DOHH2 (cell line): ENCODE results near the gene SPTLC1.

Experiments
- H3F3A ChIP-seq: fragments of 200-600 bp; sonication (generic), shearing (Covaris generic); 2 replicates; pipeline ENCODE4 v1.6.0; 2016; ENCODE audit warnings: antibody characterized with exemption, mild to moderate bottlenecking; ENCODE audit not compliant: control insufficient read depth, insufficient read depth
- H3K27ac ChIP-seq: fragments of 200-600 bp; sonication (generic); 2 replicates; pipeline ENCODE4 v1.5.1; 2014; ENCODE audit warnings: low read depth, mild to moderate bottlenecking, low read length, moderate library complexity
- H3K27me3 ChIP-seq: fragments of 200-600 bp; sonication (generic); 2 replicates; pipeline ENCODE4 v1.6.1; 2014; ENCODE audit warnings: mild to moderate bottlenecking, low read length, mixed read lengths; ENCODE audit not compliant: control insufficient read depth
- H3K36me3 ChIP-seq: fragments of 200-600 bp; sonication (generic); 2 replicates; pipeline ENCODE4 v1.6.1; 2014; ENCODE audit warnings: mild to moderate bottlenecking, low read length, moderate library complexity, mixed read lengths; ENCODE audit not compliant: control insufficient read depth
- H3K4me1 ChIP-seq: fragments of 200-600 bp; sonication (generic); 2 replicates; pipeline ENCODE4 v1.6.1; 2014; ENCODE audit warnings: mild to moderate bottlenecking, low read length, mixed read lengths; ENCODE audit not compliant: control insufficient read depth
- H3K4me2 ChIP-seq: fragments of 200-600 bp; sonication (generic); 2 replicates; pipeline ENCODE4 v1.6.0; 2014; ENCODE audit warnings: mild to moderate bottlenecking, low read length, moderate library complexity
- H3K4me3 ChIP-seq: fragments of 200-600 bp; sonication (generic); 2 replicates; pipeline ENCODE4 v1.5.1; 2014; ENCODE audit warnings: mild to moderate bottlenecking, low read length, mixed read lengths
- H3K79me2 ChIP-seq: fragments of 200-600 bp; sonication (generic); 2 replicates; pipeline ENCODE4 v1.6.1; 2014; ENCODE audit warnings: mild to moderate bottlenecking, low read length, mixed read lengths; ENCODE audit not compliant: control insufficient read depth
- H3K9me2 ChIP-seq: fragments of 200-600 bp; sonication (generic); replicated peaks from 2 replicates; pipeline ENCODE4 v1.6.1; 2014; ENCODE audit warnings: mild to moderate bottlenecking, low read length, mixed read lengths; ENCODE audit not compliant: control insufficient read depth
- H3K9me3 ChIP-seq: fragments of 200-600 bp; sonication (generic); 2 replicates; pipeline ENCODE4 v1.6.1; 2014; ENCODE audit warnings: antibody characterized with exemption, low read length, mixed read lengths; ENCODE audit not compliant: control insufficient read depth, insufficient read depth
- H4K20me1 ChIP-seq: fragments of 200-600 bp; sonication (generic); 2 replicates; pipeline ENCODE4 v1.6.0; 2014; ENCODE audit warnings: low read depth, mild to moderate bottlenecking, antibody characterized with exemption, low read length, moderate library complexity; ENCODE audit not compliant: control insufficient read depth, insufficient read depth
- CTCF ChIP-seq: fragments of 200-600 bp; sonication (generic); IDR thresholded peaks from one replicate; pipeline ENCODE4 v1.5.1; 2014; ENCODE audit warnings: antibody characterized with exemption, mild to moderate bottlenecking, low read depth, low read length; ENCODE audit not compliant: poor library complexity, severe bottlenecking
- EZH2phosphoT487 ChIP-seq: fragments of 200-600 bp; sonication (generic); IDR thresholded peaks from 2 replicates; pipeline ENCODE4 v1.6.1; 2017; ENCODE audit warnings: borderline replicate concordance, mild to moderate bottlenecking, antibody characterized with exemption, low read length, moderate library complexity, mixed read lengths

Gene SPTLC1

GRCh38 chr9:91994422-91994821 lies 120.8 kb downstream of the SPTLC1 start:
- Histone ChIP-seq H3K4me2 (no peak overlapping the region), H3K79me2 (no peaks in the 10 kb centered on the region)

GRCh38 chr9:91992461-91993041 lies 122.7 kb downstream of the SPTLC1 start:
- H3K9me3 ChIP-seq = no peaks in the 10 kb centered on the region
- no peaks in the 10 kb centered on the region for H3K79me2 ChIP-seq
- H3K27me3 ChIP-seq = peaks cover 9% of the 10 kb centered on the region; the same call in 1 of the 2 replicates
- H3K4me1 ChIP-seq = no peaks in the 10 kb centered on the region
- no peak for TF ChIP-seq EZH2phosphoT487
- no peak for TF ChIP-seq CTCF
- H3K27ac ChIP-seq = no peak overlapping the region
- H3K36me3 ChIP-seq = no peaks in the 10 kb centered on the region
- H3F3A ChIP-seq = no peaks in the 10 kb centered on the region
- no peak overlapping the region for H3K4me2 ChIP-seq
- no peak overlapping the region for H3K4me3 ChIP-seq
- H4K20me1 ChIP-seq = no peaks in the 10 kb centered on the region
- no peaks in the 10 kb centered on the region for H3K9me2 ChIP-seq

More at GRCh38 chr9:91994422-91994821, 120.8 kb downstream of the SPTLC1 start:
- Histone ChIP-seq H4K20me1 (no peaks in the 10 kb centered on the region), H3F3A (no peaks in the 10 kb centered on the region), H3K9me3 (no peaks in the 10 kb centered on the region), H3K27me3 (peaks cover 9% of the 10 kb centered on the region; the same call in 1 of the 2 replicates), H3K36me3 (no peaks in the 10 kb centered on the region), H3K4me1 (no peaks in the 10 kb centered on the region), H3K27ac (no peak overlapping the region), H3K9me2 (no peaks in the 10 kb centered on the region), H3K4me3 (no peak overlapping the region)
- TF ChIP-seq CTCF = no peak
- TF ChIP-seq EZH2phosphoT487 = no peak

GRCh38 chr9:91991721-91992341 lies 123.4 kb downstream of the SPTLC1 start:
- H3K27me3 ChIP-seq = peaks cover 9% of the 10 kb centered on the region; the same call in 1 of the 2 replicates
- H3K9me2 ChIP-seq = no peaks in the 10 kb centered on the region
- H3F3A ChIP-seq = no peaks in the 10 kb centered on the region
- no peaks in the 10 kb centered on the region for H3K36me3 ChIP-seq
- no peaks in the 10 kb centered on the region for H3K9me3 ChIP-seq
- no peak overlapping the region for H3K27ac ChIP-seq
- H3K4me2 ChIP-seq = no peak overlapping the region
- no peaks in the 10 kb centered on the region for H3K4me1 ChIP-seq
- no peaks in the 10 kb centered on the region for H4K20me1 ChIP-seq
- no peaks in the 10 kb centered on the region for H3K79me2 ChIP-seq
- TF ChIP-seq CTCF = no peak
- no peak for TF ChIP-seq EZH2phosphoT487
- no peak overlapping the region for H3K4me3 ChIP-seq
